ENCODE data around the gene RAB13.
"Not testable (repeated sequence)": the region's sequence is repeated elsewhere in the genome, so short reads cannot be mapped to it uniquely, and the experiment has no call there.

Gene RAB13

GRCh38 chr1:153985941-153986761 lies at the start of gene RAB13:
RAB13 (minus strand) TSS chr1:153986339; CDS start chr1:153986236, 103 bp downstream.
- Histone ChIP-seq H3K4me1 (ENCODE audit: insufficient read depth, low read length, poor library complexity, severe bottlenecking) (peaks cover 14% of the 10 kb centered on the region), H3K4me2 (ENCODE audit: low read depth, low read length, poor library complexity, severe bottlenecking) (peak within 1 kb of the TSS; percentile 96), H3K4me3 (ENCODE audit: low read length, poor library complexity, severe bottlenecking) (peak within 1 kb of the TSS; percentile 78), H3K9me2 (replicated peaks; ENCODE audit: low read depth, low read length) (no peaks in the 10 kb centered on the region), H3K9me3 (ENCODE audit: insufficient read depth, low read depth, low read length) (no peaks in the 10 kb centered on the region), H3F3A (ENCODE audit: low read depth) (0 out of 2 replicates have a peak, but pooled peaks cover 3% of the 10 kb centered on the region), H3K27me3 (ENCODE audit: insufficient read depth, low read length, poor library complexity, severe bottlenecking) (no peaks in the 10 kb centered on the region), H3K79me2 (ENCODE audit: insufficient read depth, low read length) (peaks cover 6% of the 10 kb centered on the region), H2AFZ (ENCODE audit: low read length) (peak within 1 kb of the TSS; percentile 93), H4K20me1 (ENCODE audit: insufficient read depth, low read length, poor library complexity, severe bottlenecking) (peaks cover 4% of the 10 kb centered on the region), H3K36me3 (ENCODE audit: insufficient read depth, low read length) (no peaks in the 10 kb centered on the region), H3K9ac (ENCODE audit: low read depth, low read length, poor library complexity, severe bottlenecking) (peak within 1 kb of the TSS; percentile 78)
- TF ChIP-seq EZH2phosphoT487 (IDR thresholded peaks at IDR 0.05; ENCODE audit: borderline replicate concordance) (no peak), CTCF (conservative IDR thresholded peaks at IDR 0.05; ENCODE audit: low read length) (no peak)

GRCh38 chr1:154033697-154034096 lies 47.6 kb upstream of the RAB13 start:
- H3K9ac ChIP-seq (ENCODE audit: low read depth, low read length, poor library complexity, severe bottlenecking); H3K4me1 ChIP-seq (ENCODE audit: insufficient read depth, low read length, poor library complexity, severe bottlenecking); H3F3A ChIP-seq (ENCODE audit: low read depth); H3K4me3 ChIP-seq (ENCODE audit: low read length, poor library complexity, severe bottlenecking); H3K27me3 ChIP-seq (ENCODE audit: insufficient read depth, low read length, poor library complexity, severe bottlenecking); H3K36me3 ChIP-seq (ENCODE audit: insufficient read depth, low read length); H3K4me2 ChIP-seq (ENCODE audit: low read depth, low read length, poor library complexity, severe bottlenecking); H3K79me2 ChIP-seq (ENCODE audit: insufficient read depth, low read length); H3K9me2 ChIP-seq (replicated peaks; ENCODE audit: low read depth, low read length); H3K9me3 ChIP-seq (ENCODE audit: insufficient read depth, low read depth, low read length); H2AFZ ChIP-seq (ENCODE audit: low read length); H4K20me1 ChIP-seq (ENCODE audit: insufficient read depth, low read length, poor library complexity, severe bottlenecking): not testable (repeated sequence)

- Histone ChIP-seq H4K20me1 (ENCODE audit: insufficient read depth, low read length, poor library complexity, severe bottlenecking) (no peaks in the 10 kb centered on the region), H3K4me3 (ENCODE audit: low read length, poor library complexity, severe bottlenecking) (no peak overlapping the region), H3F3A (ENCODE audit: low read depth) (no peaks in the 10 kb centered on the region), H3K9me2 (replicated peaks; ENCODE audit: low read depth, low read length) (no peaks in the 10 kb centered on the region), H3K9me3 (ENCODE audit: insufficient read depth, low read depth, low read length) (no peaks in the 10 kb centered on the region), H2AFZ (ENCODE audit: low read length) (no peak overlapping the region), H3K4me2 (ENCODE audit: low read depth, low read length, poor library complexity, severe bottlenecking) (no peak overlapping the region), H3K36me3 (ENCODE audit: insufficient read depth, low read length) (no peaks in the 10 kb centered on the region), H3K79me2 (ENCODE audit: insufficient read depth, low read length) (no peaks in the 10 kb centered on the region), H3K4me1 (ENCODE audit: insufficient read depth, low read length, poor library complexity, severe bottlenecking) (no peaks in the 10 kb centered on the region), H3K27me3 (ENCODE audit: insufficient read depth, low read length, poor library complexity, severe bottlenecking) (no peaks in the 10 kb centered on the region), H3K9ac (ENCODE audit: low read depth, low read length, poor library complexity, severe bottlenecking) (no peak overlapping the region)
- no peak for TF ChIP-seq CTCF (conservative IDR thresholded peaks at IDR 0.05; ENCODE audit: low read length)
- no peak for TF ChIP-seq EZH2phosphoT487 (IDR thresholded peaks at IDR 0.05; ENCODE audit: borderline replicate concordance)
Measured at GRCh38 chr1:154019940-154020339, 33.8 kb upstream of the RAB13 start.

GRCh38 chr1:154019269-154019668 lies 33.1 kb upstream of the RAB13 start:
- Histone ChIP-seq H3K4me2 (ENCODE audit: low read depth, low read length, poor library complexity, severe bottlenecking) (no peak overlapping the region), H2AFZ (ENCODE audit: low read length) (no peak overlapping the region), H3K4me3 (ENCODE audit: low read length, poor library complexity, severe bottlenecking) (no peak overlapping the region), H3K27me3 (ENCODE audit: insufficient read depth, low read length, poor library complexity, severe bottlenecking) (no peaks in the 10 kb centered on the region), H3K9ac (ENCODE audit: low read depth, low read length, poor library complexity, severe bottlenecking) (no peak overlapping the region), H3K4me1 (ENCODE audit: insufficient read depth, low read length, poor library complexity, severe bottlenecking) (no peaks in the 10 kb centered on the region), H3K9me3 (ENCODE audit: insufficient read depth, low read depth, low read length) (no peaks in the 10 kb centered on the region), H4K20me1 (ENCODE audit: insufficient read depth, low read length, poor library complexity, severe bottlenecking) (no peaks in the 10 kb centered on the region), H3K79me2 (ENCODE audit: insufficient read depth, low read length) (no peaks in the 10 kb centered on the region), H3K9me2 (replicated peaks; ENCODE audit: low read depth, low read length) (no peaks in the 10 kb centered on the region), H3F3A (ENCODE audit: low read depth) (no peaks in the 10 kb centered on the region), H3K36me3 (ENCODE audit: insufficient read depth, low read length) (no peaks in the 10 kb centered on the region)
- TF ChIP-seq CTCF (conservative IDR thresholded peaks at IDR 0.05; ENCODE audit: low read length) (no peak), EZH2phosphoT487 (IDR thresholded peaks at IDR 0.05; ENCODE audit: borderline replicate concordance) (no peak)
